AG20443 (cell line): Measurements from ENCODE around the gene CPNE7.
A peak's percentile ranks its signal among the peaks of the same experiment; 100 is the strongest.
"Not testable (repeated sequence)": the region's sequence is repeated elsewhere in the genome, so short reads cannot be mapped to it uniquely, and the experiment has no call there.

ENCODE experiments used
- DNase-seq: peaks from one replicate; pipeline ENCODE4 v3.0.0; 2012; ENCODE audit warnings: low spot score, mixed read lengths

CPNE7 gene

DNA sequence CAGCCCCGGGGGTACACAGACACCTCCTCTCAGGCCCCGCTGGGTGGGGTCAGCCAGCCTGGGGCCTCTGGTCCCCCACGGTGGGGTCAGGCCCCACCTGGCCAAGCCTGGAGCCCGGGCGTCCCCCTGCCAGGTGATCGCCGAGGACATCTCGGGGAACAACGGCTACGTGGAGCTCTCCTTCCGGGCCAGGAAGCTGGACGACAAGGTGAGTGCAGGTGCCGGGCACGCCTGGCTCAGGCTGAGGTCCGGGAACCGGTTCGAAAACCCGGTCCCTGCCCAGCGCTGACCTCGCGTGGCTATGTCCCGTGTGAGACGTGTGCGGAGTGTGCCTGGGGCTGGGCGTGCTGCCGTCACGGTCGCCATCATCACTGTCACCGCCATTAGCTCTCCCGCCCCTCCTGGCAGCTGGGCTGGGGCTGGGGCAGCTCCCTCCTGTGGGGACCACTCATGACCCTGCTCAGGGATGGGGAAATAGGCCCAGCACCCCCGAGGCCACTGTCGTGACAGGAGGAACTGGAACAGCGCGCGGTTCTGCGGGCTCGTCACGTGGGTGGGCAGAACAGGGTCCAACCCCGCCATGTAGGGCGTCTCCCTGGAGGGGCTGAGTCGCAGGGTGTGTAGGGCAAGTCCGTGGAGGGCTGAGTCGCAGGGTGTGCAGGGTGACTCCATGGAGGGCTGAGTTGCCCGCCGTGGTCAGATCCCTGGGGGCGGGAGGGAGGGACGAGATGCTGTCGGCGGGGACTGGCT lies 8.5 kb downstream of the CPNE7 start:
- DNase-seq = no peak

- DNase-seq = no peak
Measured at GRCh38 chr16:89584768-89585549, 9.4 kb downstream of the CPNE7 start.

DNA sequence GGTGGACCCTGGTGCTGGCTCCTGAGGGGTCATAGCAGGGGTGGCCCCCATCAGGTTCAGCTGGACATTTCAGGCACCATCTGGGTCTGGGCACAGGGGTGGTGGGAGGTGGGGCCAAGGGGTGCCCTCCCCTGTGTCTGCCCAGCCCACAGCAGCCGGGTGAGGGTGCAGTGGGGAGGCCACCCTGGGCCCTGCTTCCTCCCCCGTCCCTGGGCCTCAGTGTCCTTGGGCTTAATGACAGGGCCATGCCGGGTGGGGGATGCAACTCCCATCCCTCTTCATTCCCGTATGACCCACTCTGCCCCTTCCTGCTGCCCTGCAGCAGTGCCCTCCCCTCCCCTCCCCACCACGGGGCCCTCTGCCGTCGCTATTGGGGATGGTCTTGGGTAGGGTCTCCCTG lies 10.7 kb downstream of the CPNE7 start:
- no peak for DNase-seq

- no peak for DNase-seq
Measured at GRCh38 chr16:89586853-89587252, 11.3 kb downstream of the CPNE7 start.

DNA sequence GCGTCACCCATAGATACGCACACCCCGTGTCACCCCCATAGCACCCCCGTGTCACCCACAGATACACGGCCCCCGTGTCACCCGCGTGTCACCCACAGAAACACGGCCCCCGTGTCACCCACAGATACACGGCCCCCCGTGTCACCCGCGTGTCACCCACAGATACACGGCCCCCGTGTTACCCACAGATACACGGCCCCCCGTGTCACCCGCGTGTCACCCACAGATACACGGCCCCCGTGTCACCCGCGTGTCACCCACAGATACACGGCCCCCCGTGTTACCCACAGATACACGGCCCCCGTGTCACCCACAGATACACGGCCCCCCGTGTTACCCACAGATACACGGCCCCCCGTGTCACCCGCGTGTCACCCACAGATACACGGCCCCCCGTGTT lies 12.1 kb downstream of the CPNE7 start:
- DNase-seq = not testable (repeated sequence)

DNA sequence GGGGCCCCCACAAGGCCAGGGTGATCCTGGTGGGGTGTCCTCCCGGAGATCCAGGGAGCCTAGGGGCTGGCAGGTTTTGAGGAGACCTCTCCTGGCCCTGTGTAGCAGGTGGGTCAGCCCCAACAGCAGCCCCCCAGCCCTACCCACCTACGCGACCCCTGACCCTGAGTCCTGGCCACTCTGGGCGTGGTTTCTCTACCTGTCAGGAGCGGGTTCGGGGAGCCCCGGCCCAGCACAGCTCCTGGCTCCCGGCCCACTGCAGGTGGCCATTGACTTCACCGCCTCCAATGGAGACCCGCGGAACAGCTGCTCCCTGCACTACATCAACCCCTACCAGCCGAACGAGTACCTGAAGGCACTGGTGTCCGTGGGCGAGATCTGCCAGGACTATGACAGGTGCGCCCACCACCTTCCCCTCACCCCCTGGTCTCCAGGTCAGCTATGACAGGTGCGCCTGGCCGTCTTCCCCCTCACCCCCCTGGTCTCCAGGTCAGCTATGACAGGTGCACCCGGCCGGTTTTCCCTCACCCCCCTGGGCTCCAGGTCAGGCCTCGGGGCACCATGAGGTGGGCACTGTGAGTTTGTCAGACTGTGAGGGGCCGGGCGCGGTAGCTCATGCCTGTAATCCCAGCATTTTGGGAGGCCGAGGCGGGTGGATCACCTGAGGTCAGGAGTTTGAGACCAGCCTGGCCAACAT lies 13.0 kb downstream of the CPNE7 start:
- no peak for DNase-seq

DNA sequence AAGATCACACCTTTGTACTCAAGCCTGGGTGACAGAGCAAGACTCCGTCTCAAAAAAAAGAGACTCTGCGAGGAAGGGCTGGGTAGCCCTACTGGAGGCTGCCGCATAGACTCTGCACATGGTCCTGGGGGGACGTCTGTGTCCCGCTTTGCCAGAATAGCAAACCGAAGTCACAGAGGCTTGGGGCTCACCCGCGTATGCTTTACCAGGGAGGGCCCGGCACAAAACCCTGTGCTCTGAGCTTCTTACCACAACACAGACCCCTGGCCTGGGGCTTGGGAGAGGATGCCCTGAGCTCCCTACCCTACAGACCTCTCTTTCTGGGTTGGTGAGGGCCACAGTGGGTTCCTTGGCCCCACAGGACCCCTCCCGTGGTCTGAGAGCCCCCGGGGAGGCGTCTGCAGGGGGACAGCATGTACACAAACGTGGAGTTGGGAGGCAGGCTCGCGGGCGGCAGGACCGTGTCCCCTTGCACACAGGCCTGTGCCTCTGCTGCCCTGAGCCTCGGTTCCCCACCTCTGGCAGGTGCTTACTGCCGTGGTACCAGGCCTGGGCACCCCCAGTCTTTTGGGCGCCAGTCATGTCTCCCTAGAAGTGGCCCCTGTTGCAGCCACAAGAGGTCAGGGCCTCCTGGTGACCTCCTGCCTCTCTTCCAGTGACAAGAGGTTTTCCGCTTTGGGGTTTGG lies 13.8 kb downstream of the CPNE7 start:
- no peak for DNase-seq

DNA sequence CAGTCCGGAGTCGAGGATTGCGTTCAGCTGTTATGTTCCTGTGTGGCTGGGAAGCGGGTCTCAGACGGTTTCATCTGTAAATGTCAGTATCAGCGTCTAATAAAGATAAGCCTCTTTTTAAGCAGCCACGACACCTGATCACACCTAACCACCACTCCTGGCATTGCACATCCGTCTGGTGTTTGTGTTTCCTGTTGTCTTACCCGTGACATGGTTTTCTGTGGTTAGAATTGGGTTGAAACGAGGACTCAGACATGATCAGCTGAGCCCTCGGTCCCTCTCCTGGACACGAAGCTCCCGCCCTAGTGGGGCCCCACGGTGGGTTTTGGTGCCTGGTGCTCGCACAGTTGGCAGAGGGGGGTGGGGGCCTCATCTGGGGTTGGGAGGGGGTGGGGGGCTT lies 18.3 kb downstream of the CPNE7 start:
- no peak for DNase-seq

DNA sequence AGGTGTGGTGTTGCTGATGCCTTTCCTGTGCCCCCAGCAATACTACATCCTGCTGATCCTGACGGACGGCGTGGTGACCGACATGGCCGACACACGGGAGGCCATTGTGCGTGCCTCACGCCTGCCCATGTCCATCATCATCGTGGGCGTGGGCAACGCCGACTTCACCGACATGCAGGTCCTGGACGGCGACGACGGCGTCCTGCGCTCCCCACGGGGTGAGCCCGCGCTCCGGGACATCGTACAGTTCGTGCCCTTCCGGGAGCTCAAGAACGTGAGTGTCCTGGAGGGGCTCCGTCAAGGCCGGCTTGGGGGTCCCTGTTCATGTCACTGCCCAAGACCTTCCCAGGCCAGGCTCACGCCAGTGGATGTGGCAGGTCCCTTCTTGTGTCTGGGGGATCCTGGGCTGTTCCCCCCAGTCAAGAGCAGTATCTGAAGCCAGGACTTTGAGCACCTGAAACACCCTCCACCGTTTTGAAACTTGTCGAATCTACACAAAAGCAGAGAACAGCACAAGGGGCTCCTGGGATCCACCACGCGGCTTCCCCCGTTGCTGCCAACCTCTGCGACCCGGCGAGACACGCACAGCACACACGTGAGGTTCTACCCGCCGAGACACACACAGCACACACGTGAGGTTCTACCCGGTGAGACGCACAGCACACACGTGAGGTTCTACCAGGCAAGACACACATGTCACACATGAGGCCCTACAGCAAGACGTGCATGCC lies 19.9 kb downstream of the CPNE7 start:
- DNase-seq = no peak

GRCh38 chr16:89596061-89596689 lies 20.6 kb downstream of the CPNE7 start:
- no peak for DNase-seq

GRCh38 chr16:89596957-89597649 lies 21.5 kb downstream of the CPNE7 start:
- no peak for DNase-seq

DNA sequence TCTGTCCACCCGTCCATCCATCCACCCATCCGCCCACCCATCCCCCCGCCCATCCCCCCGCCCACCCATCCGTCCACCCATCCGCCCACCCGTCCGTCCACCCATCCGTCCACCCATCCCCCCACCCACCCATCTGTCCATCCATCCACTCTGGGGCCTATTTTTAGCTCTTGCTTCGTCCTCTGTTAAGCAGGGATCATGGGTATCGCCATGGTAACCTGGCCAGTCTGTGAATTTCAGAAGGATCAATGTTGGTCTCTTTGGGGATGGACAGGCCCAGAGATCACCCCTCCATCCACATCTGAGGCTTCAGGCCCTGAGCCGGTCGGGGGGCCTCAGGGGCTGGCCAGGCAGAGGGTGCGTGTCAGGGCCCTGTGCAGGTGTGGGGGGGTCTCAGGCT lies 22.6 kb downstream of the CPNE7 start:
- DNase-seq = peak; percentile 53

DNA sequence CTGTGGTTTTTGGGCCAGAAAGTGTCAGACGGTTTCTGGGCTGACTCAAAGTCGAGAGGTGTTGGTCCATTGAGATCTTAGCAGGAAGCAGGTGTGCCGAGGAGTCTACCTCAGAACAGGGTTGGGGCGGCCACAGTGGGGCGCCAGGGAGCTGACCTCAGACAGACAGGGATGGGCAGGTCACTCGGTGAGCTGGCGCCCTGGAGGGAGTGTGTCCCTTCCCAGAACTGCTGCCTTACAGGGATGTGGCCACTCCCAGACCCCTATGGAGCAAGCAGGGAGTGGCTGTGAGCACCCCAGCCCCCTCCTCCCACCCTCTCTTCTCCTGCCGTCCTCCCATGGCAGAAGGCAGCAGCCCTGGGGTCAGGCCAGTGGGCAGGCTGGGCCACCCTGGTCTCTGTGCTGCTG lies 23.9 kb downstream of the CPNE7 start:
- DNase-seq = no peak

GRCh38 chr16:89599902-89600301 lies 24.3 kb downstream of the CPNE7 start:
- no peak for DNase-seq

DNA sequence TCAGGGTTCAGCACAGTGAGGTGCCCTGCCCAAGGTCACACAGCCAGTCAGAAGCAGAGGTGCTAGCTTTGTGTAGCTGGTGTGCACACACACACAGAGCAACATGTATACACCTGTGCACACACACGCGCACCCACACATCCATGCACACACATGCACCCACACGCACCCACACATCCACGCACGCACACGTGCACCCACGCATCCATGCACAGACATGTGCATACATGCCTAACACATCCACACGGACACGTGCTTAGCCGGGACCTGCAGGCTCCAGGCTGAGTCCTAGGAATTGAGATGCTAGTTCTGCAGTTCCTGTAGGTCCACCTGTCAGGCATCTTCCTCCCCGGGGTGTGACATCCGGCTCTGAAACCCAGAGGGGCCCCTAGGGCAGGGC lies 24.9 kb downstream of the CPNE7 start:
- DNase-seq = no peak

DNA sequence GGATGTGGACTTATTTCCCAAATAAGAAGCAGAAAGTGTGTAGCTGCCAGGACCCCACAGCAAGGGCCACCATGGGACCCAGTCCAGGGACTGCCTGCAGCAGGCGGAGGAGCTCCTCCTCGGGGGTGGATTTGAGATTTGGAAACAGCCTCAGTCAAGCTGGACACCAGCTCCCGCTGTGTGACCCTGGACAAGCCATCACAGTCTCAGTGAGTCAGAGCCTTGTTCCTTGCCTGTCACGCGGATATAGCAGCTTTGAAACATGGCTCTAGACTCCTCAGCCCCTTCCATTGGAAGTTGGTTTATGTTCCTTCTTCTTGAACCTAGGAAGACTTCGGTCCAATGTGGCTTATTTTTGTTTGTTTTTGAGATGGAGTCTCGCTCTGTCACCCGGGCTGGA lies 25.4 kb downstream of the CPNE7 start:
- no peak for DNase-seq

DNA sequence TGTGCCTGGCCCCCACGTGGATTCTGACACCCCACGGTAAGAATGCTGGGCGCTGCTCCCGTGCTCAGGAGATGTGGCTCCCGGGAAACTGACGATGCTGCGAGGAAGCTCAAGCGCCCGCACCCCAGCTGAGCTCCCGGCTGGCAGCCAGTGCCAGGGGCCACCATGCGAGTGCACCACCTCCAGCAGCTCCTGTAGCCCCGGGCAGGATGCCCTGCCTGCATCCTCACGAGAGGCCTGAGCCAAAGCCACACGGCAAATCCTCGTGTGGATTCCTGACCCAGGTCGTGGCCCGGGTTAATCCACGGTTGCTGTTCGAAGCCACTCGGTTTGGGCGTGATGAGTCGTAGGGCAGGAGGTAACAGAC lies 26.3 kb downstream of the CPNE7 start:
- DNase-seq = no peak

DNA sequence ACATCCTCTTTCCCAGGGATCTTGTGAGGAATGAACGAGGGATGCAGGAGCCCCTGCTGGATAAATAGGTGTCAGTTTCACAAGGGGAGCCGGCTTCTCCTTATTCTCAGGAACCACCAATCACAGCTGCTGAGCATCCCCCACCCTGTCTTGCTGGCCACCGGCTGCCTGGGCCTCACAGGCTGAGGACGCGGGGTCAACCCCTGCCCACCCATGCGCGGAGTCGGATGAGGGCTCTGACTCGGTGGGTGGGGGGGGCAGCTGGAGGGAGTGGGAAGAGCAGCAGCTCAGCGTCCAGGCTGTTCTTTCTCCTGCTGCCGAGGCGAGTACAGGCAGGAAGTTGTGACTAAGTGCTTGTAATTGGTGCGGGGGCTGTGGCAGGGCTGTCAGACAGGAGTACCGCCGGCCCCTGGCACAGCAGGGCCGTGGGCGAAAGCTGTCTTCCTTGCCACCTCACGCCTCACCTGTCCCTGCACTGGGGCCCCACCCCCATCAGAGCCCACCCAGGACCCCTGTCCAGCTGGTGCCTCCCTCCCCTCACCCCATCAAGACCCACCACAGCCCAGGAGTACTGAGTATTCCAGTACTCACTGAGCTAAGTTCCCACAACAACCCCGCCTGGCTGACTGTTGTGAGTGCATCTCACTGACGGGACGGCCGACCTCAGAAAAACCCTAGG lies 26.9 kb downstream of the CPNE7 start:
- DNase-seq = peak; percentile 89

GRCh38 chr16:89602952-89603590 lies 27.5 kb downstream of the CPNE7 start:
- DNase-seq = no peak

- no peak for DNase-seq
Measured at GRCh38 chr16:89604764-89605163, 29.2 kb downstream of the CPNE7 start.
